HG03060 (cell line): Measurements from ENCODE around the gene THEM5.
"Not testable (repeated sequence)": the region's sequence is repeated elsewhere in the genome, so short reads cannot be mapped to it uniquely, and the experiment has no call there.

Experiments used
- ATAC-seq: cut with Tn5 transposase; IDR thresholded peaks from one replicate; pipeline ENCODE4 v1.9.1; 2021; ENCODE audit warnings: low read depth, moderate number of reproducible peaks; ENCODE audit not compliant: unreplicated experiment

The THEM5 gene

GRCh38 chr1:151868486-151868885 is 15.0 kb upstream of the THEM5 start:
- ATAC-seq: no peak

- ATAC-seq: no peak
These were observed 14.4 kb upstream of the THEM5 start for GRCh38 chr1:151867765-151868411.

GRCh38 chr1:151867321-151867720 is 13.8 kb upstream of the THEM5 start:
- no peak for ATAC-seq

GRCh38 chr1:151864411-151864810 is 10.9 kb upstream of the THEM5 start:
- no peak for ATAC-seq

- ATAC-seq: no peak
These were observed 9.1 kb upstream of the THEM5 start for GRCh38 chr1:151862604-151863003.

GRCh38 chr1:151860504-151861187 is 7.1 kb upstream of the THEM5 start:
- no peak for ATAC-seq

- ATAC-seq: no peak
These were observed 6.4 kb upstream of the THEM5 start for GRCh38 chr1:151859891-151860293.

GRCh38 chr1:151858886-151859665 is 5.6 kb upstream of the THEM5 start:
- no peak for ATAC-seq

GRCh38 chr1:151858030-151858746 is 4.7 kb upstream of the THEM5 start:
- ATAC-seq: no peak

- ATAC-seq: no peak
These were observed 2.4 kb upstream of the THEM5 start for GRCh38 chr1:151855933-151856332.

GRCh38 chr1:151855516-151855915 is 2.0 kb upstream of the THEM5 start:
- ATAC-seq: not testable (repeated sequence)

- no peak for ATAC-seq
These were observed 1.1 kb upstream of the THEM5 start for GRCh38 chr1:151854658-151855057.

GRCh38 chr1:151852733-151853132 is 779 bp downstream of the THEM5 start:
- no peak for ATAC-seq

GRCh38 chr1:151851886-151852285 is 1.6 kb downstream of the THEM5 start:
- ATAC-seq: no peak

- no peak for ATAC-seq
These were observed 3.6 kb downstream of the THEM5 start for GRCh38 chr1:151849871-151850270.

GRCh38 chr1:151849126-151849525 is 4.4 kb downstream of the THEM5 start:
- no peak for ATAC-seq

GRCh38 chr1:151847867-151848596 is 5.5 kb downstream of the THEM5 start:
- no peak for ATAC-seq

- ATAC-seq: no peak
These were observed 6.8 kb downstream of the THEM5 start for GRCh38 chr1:151846686-151847237.

GRCh38 chr1:151846062-151846568 is 7.4 kb downstream of the THEM5 start:
- ATAC-seq: no peak

- no peak for ATAC-seq
These were observed 10.1 kb downstream of the THEM5 start for GRCh38 chr1:151843398-151843797.
